Hepatic stellate cell (primary cell): Measurements from ENCODE around the gene UGGT2.
A peak's percentile ranks its signal among the peaks of the same experiment; 100 is the strongest.
"Not testable (repeated sequence)": the region's sequence is repeated elsewhere in the genome, so short reads cannot be mapped to it uniquely, and the experiment has no call there.

Experiments used
- DNase-seq: peaks from one replicate; pipeline ENCODE4 v3.0.0; 2011; ENCODE audit warnings: low spot score

The UGGT2 gene

DNA sequence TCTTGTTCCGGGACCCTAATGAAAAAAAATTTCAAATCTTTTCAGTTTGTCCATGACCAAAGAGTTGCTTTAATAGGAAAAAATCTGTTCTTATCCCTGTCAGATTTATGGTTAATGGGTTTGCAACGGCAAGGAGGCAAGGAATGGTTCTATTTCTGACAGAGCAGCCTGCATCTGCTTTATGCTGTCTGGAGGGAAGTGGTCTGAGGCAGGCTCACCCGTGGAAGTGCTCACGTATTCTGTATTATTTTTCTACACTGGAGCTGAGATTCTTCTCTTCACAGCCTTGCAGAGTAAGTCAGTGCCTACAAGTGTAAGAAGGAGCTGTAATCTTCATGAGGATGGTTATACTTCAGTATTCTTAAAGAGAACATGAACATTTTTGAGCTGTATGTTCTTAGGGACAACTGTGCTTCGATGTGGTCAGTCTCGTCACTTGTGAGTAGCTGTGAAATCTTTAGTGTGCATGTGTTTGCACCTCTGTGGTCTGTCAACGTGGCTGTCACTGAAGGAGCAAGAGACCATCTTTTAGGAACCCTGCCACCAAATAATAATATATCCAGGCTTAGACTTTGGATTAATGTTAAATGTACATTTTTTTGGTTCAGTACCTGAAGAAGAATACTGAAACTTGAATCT, 262.0 kb downstream of the UGGT2 start:
- DNase-seq = no peak

DNA sequence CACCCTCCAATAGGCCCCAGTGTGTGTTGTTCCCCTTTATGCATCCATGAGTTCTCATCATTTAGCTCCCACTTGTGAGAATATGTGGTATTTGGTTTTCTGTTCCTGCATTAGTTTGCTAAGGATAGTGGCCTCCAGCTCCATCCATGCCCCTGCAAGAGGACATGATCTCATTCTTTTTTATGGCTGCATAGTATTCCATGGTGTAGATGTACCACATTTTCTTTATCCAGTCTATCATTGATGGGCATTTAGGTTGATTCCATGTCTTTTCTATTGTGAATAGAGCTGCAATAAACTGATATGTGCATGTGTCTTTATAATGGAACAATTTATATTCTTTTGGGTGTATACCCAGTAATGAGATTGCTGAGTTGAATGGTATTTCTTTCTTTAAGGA, 263.9 kb downstream of the UGGT2 start:
- DNase-seq = not testable (repeated sequence)

DNA sequence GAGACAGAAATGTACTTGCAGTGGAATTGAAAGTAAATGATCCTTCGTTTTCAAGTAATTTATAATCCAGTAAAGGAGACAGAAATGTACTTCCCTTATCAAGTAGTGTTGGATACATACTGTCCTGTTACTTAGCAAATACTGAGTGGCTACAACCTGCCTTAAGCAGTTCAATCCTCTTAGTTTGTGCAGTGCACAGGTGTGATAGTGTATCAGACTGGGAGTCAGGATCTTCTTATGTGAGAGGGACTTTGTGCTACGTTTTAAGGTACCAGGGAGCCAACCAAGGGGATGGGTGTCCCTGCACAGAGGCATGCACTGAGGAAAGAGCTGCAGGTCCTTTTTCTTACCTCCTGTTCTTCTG, 265.1 kb downstream of the UGGT2 start:
- DNase-seq = no peak

DNA sequence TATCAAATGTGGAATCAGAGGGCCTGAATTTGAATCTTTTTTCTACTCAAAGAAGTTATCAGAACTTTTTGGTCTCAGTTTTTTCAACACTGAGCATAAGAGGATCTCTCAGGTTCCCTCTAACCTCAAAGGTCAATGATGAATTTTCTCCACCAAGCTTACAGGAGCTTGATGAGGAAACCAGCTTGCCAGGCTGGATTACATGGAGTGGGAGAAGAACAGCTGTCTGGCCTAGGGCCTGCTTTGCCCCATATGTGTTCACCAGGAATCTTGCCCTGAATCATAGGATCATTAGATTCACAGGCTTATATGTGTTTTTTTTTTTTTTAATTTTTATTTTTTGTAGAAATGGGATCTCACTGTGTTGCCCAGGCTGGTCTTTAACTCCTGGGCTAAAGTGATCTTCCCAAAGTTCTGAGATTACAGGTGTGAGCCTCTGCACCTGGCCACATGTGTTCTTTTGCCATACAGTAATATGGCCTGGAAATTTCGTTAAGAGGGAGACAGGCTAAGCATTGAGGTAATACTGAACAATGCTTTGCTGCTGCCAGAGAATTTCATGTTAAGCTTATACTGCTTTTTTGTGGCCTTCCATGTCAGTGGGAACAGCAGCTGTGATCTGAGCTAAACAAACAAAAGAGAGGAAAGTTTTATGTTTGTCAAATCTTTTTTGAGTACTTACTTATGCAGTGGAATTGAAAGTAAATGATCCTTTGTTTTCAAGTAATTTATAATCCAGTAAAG, 265.7 kb downstream of the UGGT2 start:
- DNase-seq = no peak

DNA sequence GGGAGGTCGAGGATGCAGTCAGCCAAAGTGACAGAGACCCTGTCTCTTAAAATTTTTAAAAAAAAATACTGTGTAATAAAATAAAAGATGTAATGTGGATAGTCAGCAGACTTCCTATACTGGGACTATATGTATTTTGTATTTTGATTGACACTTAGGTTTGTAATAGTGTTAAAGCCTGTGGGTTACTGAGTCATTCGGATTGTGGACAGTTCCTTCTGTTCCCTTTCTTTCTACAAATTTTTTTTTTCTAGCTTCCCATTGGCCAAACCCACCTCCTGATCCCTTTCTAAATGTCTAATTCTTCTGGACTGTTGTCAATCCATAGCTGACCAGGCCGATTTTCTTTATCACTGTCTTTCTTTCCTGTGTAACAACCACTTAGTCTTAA, 268.3 kb downstream of the UGGT2 start:
- peak; percentile 21 for DNase-seq

DNA sequence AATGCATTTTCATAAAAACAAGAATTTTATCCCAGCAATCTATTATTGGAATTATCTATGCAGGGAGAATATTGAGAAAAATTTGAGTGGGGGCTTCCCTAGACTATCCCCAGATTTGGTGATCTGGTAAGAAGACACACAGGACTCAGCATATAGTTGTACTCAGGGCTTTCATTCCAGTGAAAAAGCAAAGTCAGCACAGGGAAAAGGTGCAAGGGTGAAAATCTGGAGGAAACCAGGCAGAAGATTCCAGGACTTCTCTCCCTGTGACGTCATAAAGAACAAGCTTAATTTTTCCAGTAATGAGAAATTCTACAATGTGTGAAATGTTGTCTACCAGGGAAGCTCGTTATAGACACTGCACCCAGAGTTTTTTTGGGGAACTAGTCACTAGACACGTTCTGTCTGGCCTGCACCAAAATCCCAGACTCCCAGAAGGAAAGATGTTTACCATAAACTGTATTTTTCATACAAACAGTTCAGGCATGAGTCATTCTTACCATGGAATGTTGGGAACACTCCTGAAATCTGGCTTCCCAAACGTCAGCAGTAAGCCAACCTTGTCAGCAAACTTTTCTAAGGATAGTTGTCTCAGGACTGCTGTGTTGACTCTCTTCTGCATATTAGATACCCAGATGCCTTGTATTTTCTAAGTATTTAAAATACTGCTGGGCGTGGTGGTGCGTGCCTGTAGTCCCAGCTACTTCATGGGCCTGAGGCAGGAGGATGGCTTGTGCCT, 268.9 kb downstream of the UGGT2 start:
- DNase-seq = peak; percentile 63

DNA sequence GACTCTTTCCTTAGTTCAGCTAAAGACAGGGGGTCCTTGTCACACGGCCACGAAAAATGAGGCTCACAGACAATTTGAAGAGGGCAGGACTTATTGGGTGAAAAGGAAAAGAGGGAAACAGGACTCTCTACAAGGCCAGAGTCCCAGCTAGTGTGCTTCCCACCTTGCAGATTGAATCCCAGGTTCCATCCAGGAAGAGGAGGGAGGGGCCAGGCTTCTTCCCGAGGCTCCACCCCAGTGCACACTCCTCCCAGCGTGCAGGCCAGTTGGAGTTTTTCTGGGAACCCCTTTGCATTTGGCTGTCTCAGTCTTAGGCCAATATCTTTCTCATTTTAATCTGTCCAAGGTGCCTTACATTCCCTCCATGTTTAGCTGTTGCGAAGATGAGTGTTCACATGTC, 269.5 kb downstream of the UGGT2 start:
- no peak for DNase-seq

DNA sequence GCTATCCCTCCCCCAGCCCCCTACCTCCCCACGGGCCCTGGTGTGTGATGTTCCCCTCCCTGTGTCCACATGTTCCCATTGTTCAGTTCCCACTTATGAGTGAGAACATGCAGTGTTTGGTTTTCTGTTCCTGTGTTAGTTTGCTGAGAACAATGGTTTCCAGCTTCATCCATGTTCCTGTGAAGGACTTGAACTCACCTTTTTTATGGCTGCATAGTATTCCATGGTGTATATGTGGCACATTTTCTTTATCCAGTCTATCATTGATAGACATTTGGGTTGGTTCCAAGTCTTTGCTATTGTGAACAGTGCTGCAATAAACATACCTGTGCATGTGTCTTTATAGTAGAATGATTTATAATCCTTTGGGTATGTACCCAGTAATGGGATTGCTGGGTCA, 271.3 kb downstream of the UGGT2 start:
- not testable (repeated sequence) for DNase-seq

DNA sequence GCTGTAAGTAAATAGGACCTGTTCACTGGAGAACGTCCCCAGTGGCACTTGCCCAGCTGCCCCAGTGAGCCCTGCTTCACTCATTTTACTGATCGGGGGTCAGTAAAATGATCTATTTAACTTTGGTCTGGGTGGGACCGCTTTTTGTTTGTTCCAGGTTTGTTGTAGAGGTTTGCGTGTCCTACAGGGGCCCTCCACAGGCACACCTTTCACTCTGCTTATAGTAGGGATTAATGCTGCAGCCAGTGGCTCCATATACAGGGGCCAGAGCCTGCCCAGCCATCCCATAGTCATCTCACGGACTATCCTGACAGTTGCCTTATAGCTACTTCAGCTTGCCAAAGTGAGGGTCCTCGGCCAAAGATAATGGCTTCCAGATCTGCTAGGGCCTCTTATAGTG, 272.2 kb downstream of the UGGT2 start:
- DNase-seq = no peak

DNA sequence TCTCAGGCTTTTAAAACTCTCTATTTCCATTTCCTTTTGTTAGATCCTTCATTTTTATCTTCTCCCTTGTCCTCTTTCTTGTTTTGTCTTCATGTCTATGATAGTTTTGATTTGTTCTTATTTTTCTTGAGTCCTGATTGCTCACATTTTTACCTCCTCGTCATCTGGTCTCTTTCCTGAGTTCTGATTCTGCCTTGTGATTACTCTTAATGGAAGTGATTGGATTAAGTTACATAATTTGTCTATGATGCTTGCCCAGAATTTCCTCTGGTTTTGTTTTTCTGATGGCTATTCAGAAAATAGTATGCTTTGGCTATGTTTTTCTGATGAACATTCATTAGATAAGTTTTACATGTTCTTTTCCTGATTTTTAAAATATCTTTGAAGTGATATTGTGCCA, 273.7 kb downstream of the UGGT2 start:
- DNase-seq = no peak

DNA sequence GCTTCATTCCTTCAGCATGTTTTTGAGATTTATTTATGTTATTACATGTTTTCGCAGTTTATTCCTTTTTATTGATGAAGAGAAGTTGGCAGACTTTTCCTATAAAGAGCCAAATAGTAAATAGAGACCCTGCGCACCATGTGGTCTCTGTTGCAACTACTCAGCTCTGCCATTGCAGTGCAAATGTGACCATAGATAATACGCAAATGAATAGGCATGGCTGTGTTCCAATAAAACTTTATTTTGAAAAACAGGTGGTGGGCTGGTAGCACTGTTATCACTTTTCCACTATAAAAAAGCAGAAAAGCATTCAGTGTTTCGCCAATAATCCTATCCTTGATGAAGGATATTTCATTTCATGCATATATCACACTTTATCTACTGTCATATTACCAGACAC, 281.3 kb downstream of the UGGT2 start:
- no peak for DNase-seq

DNA sequence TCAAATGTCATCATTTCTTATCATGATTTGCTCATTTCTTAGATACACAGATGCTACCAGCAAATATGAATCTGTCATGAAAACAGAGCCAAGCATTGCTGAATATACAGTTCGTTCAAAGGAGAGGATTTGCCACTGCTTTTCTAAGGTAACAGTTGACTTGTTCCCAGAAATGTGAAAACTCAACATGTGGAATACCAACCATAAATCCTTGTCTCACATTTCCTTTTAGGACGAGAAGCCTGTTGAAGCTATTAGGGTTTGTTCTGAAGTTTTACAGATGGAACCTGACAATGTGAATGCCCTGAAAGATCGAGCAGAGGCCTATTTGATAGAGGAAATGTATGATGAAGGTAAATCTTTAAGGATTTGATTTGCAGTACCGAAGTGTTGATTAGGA, 289.6 kb downstream of the UGGT2 start:
- DNase-seq = no peak

DNA sequence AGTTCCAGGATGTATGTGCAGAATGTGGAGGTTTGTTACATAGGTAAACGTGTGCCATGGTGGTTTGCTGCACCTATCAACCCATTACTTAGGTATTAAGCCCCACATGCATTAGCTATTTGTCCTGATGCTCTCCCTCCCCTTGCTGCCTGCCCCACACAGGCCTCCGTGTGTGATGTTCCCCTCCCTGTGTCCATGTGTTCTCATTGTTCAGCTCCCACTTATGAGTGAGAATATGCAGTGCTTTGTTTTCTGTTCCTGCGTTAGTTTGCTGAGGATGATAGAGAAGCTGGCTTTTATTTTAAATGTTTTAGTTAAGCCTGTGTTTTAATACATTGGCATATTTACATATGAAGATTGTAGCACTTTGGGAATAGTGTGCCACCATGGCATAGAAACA, 290.6 kb downstream of the UGGT2 start:
- DNase-seq = not testable (repeated sequence)

DNA sequence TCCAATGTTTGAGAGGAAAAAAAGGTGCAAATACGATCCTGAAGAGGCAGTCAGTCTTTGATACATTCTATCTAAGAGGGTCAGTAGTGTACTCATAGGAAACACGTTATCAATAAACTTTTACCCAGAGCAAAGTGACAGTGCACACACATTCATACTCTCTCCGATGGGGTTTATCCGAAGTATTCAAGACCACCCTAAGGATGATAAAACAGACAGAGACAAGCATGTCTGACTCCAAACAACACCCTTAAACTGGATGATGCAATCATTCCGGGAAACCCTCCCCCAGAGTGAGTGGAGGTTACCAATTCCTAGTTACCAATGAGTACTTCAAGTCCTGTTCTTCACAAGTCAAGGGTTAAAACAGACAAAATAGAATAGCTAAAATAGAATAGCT, 297.1 kb downstream of the UGGT2 start:
- no peak for DNase-seq

DNA sequence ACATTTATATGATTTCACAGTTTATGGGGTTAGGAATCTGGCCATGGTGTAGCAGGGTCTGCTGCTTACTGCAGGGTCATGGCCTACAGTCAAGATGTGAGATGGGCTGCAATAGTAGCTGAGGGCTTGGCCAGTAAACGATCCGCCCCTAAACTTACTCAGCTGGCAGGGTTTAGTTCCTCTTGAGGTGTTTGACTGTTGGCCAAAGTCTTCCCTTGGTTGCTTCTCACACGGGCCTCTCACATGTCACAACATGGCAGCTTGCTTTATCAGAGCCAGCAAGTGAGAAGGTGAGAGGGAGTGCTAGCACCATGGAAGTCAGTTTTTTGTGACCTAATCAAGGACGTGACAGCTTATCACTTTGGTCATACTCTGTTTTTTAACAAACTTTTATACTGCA, 299.1 kb downstream of the UGGT2 start:
- DNase-seq = no peak

DNA sequence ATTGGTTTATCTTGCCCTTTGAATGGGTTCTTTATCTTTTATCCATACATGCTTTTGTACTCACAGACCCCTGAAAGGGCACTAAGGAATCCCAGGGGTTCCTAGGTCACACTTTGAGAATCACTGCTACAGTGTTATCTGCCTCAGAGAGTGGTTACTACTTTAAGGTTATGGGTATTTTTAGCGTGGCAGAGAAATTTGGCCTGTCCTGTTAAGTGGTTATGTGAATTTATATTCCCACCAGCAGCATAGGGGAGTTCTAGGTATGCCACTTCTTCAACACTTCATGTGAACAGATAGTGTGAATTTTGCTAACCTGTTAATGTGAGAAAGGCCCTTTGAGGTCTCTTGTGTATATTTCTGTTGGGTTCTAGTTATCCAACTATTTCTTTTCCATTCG, 300.5 kb downstream of the UGGT2 start:
- no peak for DNase-seq
